GM12892 (cell line): Measurements from ENCODE around the gene KRT23.

Source experiments
- POLR2AphosphoS5 ChIP-seq: IDR thresholded peaks from 2 replicates; pipeline ENCODE4 v1.6.1; 2011; ENCODE audit warnings: low read depth, low read length, control low read depth
- TAF1 ChIP-seq: IDR thresholded peaks from 2 replicates; pipeline ENCODE4 v1.6.1; 2011; ENCODE audit warnings: low read depth, mild to moderate bottlenecking, control low read depth, low read length, borderline replicate concordance

- TF ChIP-seq POLR2AphosphoS5, result no peak
- TF ChIP-seq TAF1, result no peak
Measured at GRCh38 chr17:40980596-40980995, 43.1 kb upstream of the KRT23 start.
